Measurements from ENCODE around the gene OSTN. TPM values are rescaled to one million over a fixed set of nuclear protein-coding genes. Genes with fewer than 3 reads are reported as not detected.

OSTN gene
- total RNA-seq = not detected
- total RNA-seq (2013) = 0.05 TPM

- Mint-ChIP-seq H3K36me3 (no peaks in the 10 kb centered on the region), H3K4me1 (no peaks in the 10 kb centered on the region), H3K27ac (no peak within 1 kb of the TSS), H3K9me3 (peaks cover 3 to 6% of the 10 kb centered on the region in 2 donors), H3K4me3 (no peak within 1 kb of the TSS), H3K27me3 (ENCODE audit: low read depth in 2 of 2) (no peaks in the 10 kb centered on the region)
- TF ChIP-seq CTCF (IDR thresholded peaks at IDR 0.05) = no peak
- H3K9me3 ChIP-seq (ENCODE audit: control insufficient read depth, insufficient read depth, low read length) = peaks cover 3% of the 10 kb centered on the region
- WGBS (ENCODE audit: insufficient coverage) = 87% methylated on average over 1 of the region's 3 CpGs
- no peaks in the 10 kb centered on the region for H3K4me1 ChIP-seq (ENCODE audit: control insufficient read depth, insufficient read depth, low read length)
- DNase-seq (no peak), ATAC-seq (no peak)
- no peak within 1 kb of the TSS for H3K4me3 ChIP-seq (ENCODE audit: low read length)
- intact Hi-C loops (cut with micrococcal nuclease) = no loop called here
- no peak within 1 kb of the TSS for H3K27ac ChIP-seq (ENCODE audit: low read length)
- no peaks in the 10 kb centered on the region for H3K36me3 ChIP-seq (ENCODE audit: control insufficient read depth, insufficient read depth, low read length)
- H3K27me3 ChIP-seq (ENCODE audit: control insufficient read depth, insufficient read depth, low read length) = no peaks in the 10 kb centered on the region
Observed at GRCh38 chr3:191198932-191199331, at the start of gene OSTN. TSS of gene OSTN (plus strand) at chr3:191199241. CDS start at chr3:191212533, 13,292 bp downstream.

- WGBS (ENCODE audit: insufficient coverage) = 78% methylated on average over 1 of the region's 1 CpG
Observed at GRCh38 chr3:191151653-191152052, 47.4 kb upstream of the OSTN start.

GRCh38 chr3:191154827-191155226 is 44.2 kb upstream of the OSTN start:
- H3K36me3 ChIP-seq (ENCODE audit: control insufficient read depth, insufficient read depth, low read length) = no peaks in the 10 kb centered on the region
- Mint-ChIP-seq H3K9me3 (peaks cover 7 to 21% of the 10 kb centered on the region in 2 donors), H3K36me3 (peaks cover 9% of the 10 kb centered on the region), H3K27ac (no peak overlapping the region), H3K4me3 (no peak overlapping the region), H3K4me1 (no peaks in the 10 kb centered on the region), H3K27me3 (ENCODE audit: low read depth in 2 of 2) (no peaks in the 10 kb centered on the region)
- H3K27me3 ChIP-seq (ENCODE audit: control insufficient read depth, insufficient read depth, low read length) = no peaks in the 10 kb centered on the region
- intact Hi-C loops (cut with micrococcal nuclease) = no loop called here
- H3K9me3 ChIP-seq (ENCODE audit: control insufficient read depth, insufficient read depth, low read length) = peaks cover 5% of the 10 kb centered on the region
- no peak overlapping the region for H3K27ac ChIP-seq (ENCODE audit: low read length)
- ATAC-seq = no peak
- no peak for DNase-seq
- H3K4me1 ChIP-seq (ENCODE audit: control insufficient read depth, insufficient read depth, low read length) = no peaks in the 10 kb centered on the region
- H3K4me3 ChIP-seq (ENCODE audit: low read length) = no peak overlapping the region
- no peak for TF ChIP-seq CTCF (IDR thresholded peaks at IDR 0.05)

More at GRCh38 chr3:191151653-191152052, 47.4 kb upstream of the OSTN start:
- Histone ChIP-seq H3K4me3 (ENCODE audit: low read length) (no peak overlapping the region), H3K27ac (ENCODE audit: low read length) (no peak overlapping the region), H3K27me3 (ENCODE audit: control insufficient read depth, insufficient read depth, low read length) (no peaks in the 10 kb centered on the region), H3K4me1 (ENCODE audit: control insufficient read depth, insufficient read depth, low read length) (no peaks in the 10 kb centered on the region), H3K36me3 (ENCODE audit: control insufficient read depth, insufficient read depth, low read length) (no peaks in the 10 kb centered on the region), H3K9me3 (ENCODE audit: control insufficient read depth, insufficient read depth, low read length) (peaks cover 5% of the 10 kb centered on the region)
- DNase-seq (no peak), ATAC-seq (no peak)
- Mint-ChIP-seq H3K9me3 (peaks cover 18 to 30% of the 10 kb centered on the region in 2 donors), H3K4me1 (no peaks in the 10 kb centered on the region), H3K4me3 (no peak overlapping the region), H3K36me3 (peaks cover 9% of the 10 kb centered on the region), H3K27ac (no peak overlapping the region), H3K27me3 (ENCODE audit: low read depth in 2 of 2) (no peaks in the 10 kb centered on the region)
- TF ChIP-seq CTCF (IDR thresholded peaks at IDR 0.05) = no peak
- intact Hi-C loops (cut with micrococcal nuclease) = no loop called here

GRCh38 chr3:191158247-191158646 is 40.8 kb upstream of the OSTN start:
- Mint-ChIP-seq H3K9me3 (peaks cover 16 to 29% of the 10 kb centered on the region in 2 donors), H3K4me1 (no peaks in the 10 kb centered on the region), H3K4me3 (no peak overlapping the region), H3K27me3 (ENCODE audit: low read depth in 2 of 2) (no peaks in the 10 kb centered on the region), H3K27ac (no peak overlapping the region), H3K36me3 (peaks cover 9% of the 10 kb centered on the region)
- no peak for TF ChIP-seq CTCF (IDR thresholded peaks at IDR 0.05)
- H3K4me3 ChIP-seq (ENCODE audit: low read length) = no peak overlapping the region
- intact Hi-C loops (cut with micrococcal nuclease) = no loop called here
- no CpG with 5 or more reads among the region's 1 CpG for WGBS (ENCODE audit: insufficient coverage)
- DNase-seq = no peak
- no peaks in the 10 kb centered on the region for H3K36me3 ChIP-seq (ENCODE audit: control insufficient read depth, insufficient read depth, low read length)
- H3K27ac ChIP-seq (ENCODE audit: low read length) = no peak overlapping the region
- no peak for ATAC-seq
- H3K27me3 ChIP-seq (ENCODE audit: control insufficient read depth, insufficient read depth, low read length) = no peaks in the 10 kb centered on the region
- H3K4me1 ChIP-seq (ENCODE audit: control insufficient read depth, insufficient read depth, low read length) = no peaks in the 10 kb centered on the region
- H3K9me3 ChIP-seq (ENCODE audit: control insufficient read depth, insufficient read depth, low read length) = peaks cover 5% of the 10 kb centered on the region

All from natural killer cell (primary cell).